Rectal smooth muscle tissue (tissue), 1 donor: Measurements from ENCODE around the gene REC8.

Experiments
- H3K27ac ChIP-seq: one replicate; pipeline ENCODE4 v1.7.0; 2013; ENCODE audit warnings: low read depth, low read length, inconsistent platforms
- H3K27me3 ChIP-seq: one replicate; pipeline ENCODE4 v1.7.0; 2013; ENCODE audit warnings: low read length; ENCODE audit not compliant: control insufficient read depth, insufficient read depth
- H3K36me3 ChIP-seq: one replicate; pipeline ENCODE4 v1.7.0; 2013; ENCODE audit warnings: low read length; ENCODE audit not compliant: control insufficient read depth, insufficient read depth
- H3K4me1 ChIP-seq: one replicate; pipeline ENCODE4 v1.7.0; 2013; ENCODE audit warnings: low read length; ENCODE audit not compliant: control insufficient read depth, insufficient read depth
- H3K4me3 ChIP-seq: one replicate; pipeline ENCODE4 v1.7.0; 2013; ENCODE audit warnings: low read length
- H3K9ac ChIP-seq: one replicate; pipeline ENCODE4 v1.7.0; 2013; ENCODE audit warnings: low read length

REC8 gene

GRCh38 chr14:24185026-24185425 lies 13.1 kb downstream of the REC8 start:
- H3K36me3 ChIP-seq, result peaks cover 31% of the 10 kb centered on the region
- H3K27me3 ChIP-seq, result no peaks in the 10 kb centered on the region
- peaks cover 13% of the 10 kb centered on the region for H3K4me1 ChIP-seq
- H3K4me3 ChIP-seq, result no peak overlapping the region
- H3K9ac ChIP-seq, result no peak overlapping the region
- H3K27ac ChIP-seq, result no peak overlapping the region

DNA sequence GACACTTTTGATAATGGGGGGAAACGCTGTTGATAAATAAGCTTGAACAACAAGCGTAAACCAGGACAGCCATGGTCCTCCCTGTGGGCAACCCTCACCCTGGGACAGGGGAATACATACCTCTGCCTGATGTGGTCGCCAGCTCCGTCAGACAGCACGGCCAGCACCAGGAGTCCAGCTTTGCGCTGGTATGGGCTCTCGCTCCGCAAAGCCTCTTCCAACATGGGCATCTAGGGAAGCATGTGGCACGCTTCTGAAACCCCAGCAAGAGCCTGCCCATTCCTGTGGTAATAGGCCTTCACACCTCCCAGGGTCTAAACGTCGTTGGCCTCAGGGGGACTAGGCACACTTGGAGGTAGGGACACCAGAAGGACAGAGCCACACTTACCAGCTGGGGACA lies 13.9 kb downstream of the REC8 start:
- no peak overlapping the region for H3K4me3 ChIP-seq
- H3K27me3 ChIP-seq, result no peaks in the 10 kb centered on the region
- H3K36me3 ChIP-seq, result peaks cover 30% of the 10 kb centered on the region
- no peak overlapping the region for H3K27ac ChIP-seq
- peaks cover 6% of the 10 kb centered on the region for H3K4me1 ChIP-seq
- no peak overlapping the region for H3K9ac ChIP-seq

DNA sequence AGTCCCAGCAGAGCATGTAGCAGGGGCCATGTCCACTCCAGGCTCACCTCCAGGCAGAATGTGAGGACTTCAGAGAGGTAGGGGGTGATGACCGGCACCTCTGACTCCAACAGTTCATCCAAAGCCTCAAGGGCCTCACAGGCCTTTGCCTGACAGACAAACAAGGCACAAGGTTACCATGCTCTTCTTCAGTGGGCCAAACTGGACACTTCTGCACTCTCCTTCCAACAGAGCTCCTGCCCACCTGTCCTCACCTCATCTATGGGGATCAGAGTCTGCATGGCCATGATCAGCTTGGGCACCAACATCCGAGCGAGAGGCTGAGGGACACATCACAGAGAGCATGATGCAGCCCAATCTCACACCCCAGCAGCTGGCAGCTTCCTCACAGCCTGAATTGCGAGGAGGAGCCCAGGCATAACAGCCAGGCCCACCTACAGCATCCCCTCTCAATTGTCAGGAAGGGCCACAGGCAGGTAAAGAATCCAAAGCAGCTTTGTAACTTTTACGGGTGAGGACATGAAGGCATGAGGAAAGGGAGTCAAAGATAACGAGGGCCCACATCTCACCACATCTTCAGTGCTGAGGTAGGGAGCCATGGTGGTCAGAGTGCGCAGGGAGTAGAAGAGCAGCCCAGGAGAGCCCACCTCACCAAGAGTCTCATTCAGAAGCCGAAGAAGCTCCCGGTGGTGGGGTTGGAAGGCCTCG lies 15.1 kb downstream of the REC8 start:
- Histone ChIP-seq H3K4me3 (peak overlapping the region; percentile 85), H3K36me3 (peaks cover 27% of the 10 kb centered on the region), H3K9ac (no peak overlapping the region)

DNA sequence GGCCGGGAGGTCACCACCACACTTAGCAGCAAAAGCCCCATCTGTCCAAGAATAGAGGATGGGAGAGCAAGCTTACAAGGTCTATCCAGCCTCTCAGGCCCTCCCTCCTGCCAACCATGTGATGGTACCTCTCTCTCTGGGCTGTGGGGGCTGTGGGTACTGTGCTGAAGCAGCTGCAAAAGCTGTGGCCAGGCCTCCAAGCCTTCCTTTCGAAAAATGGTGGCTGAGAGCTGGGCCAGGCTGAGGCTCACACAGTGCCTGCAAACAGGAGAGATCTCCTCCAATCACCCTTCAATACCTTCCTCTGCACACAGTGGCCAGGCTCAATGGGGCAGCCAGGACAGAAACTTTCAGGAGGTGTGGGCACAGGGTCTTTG lies 15.6 kb downstream of the REC8 start:
- H3K4me1 ChIP-seq, result peaks cover 6% of the 10 kb centered on the region
- H3K9ac ChIP-seq, result peak overlapping the region; percentile 58
- peaks cover 30% of the 10 kb centered on the region for H3K36me3 ChIP-seq
- no peak overlapping the region for H3K27ac ChIP-seq
- H3K4me3 ChIP-seq, result peak overlapping the region; percentile 85
- H3K27me3 ChIP-seq, result no peaks in the 10 kb centered on the region

More for the DNA sequence above, 15.1 kb downstream of the REC8 start:
- peaks cover 6% of the 10 kb centered on the region for H3K4me1 ChIP-seq
- no peak overlapping the region for H3K27ac ChIP-seq
- no peaks in the 10 kb centered on the region for H3K27me3 ChIP-seq

- Histone ChIP-seq H3K9ac (peak within 1 kb of the TSS; percentile 58), H3K27ac (peak within 1 kb of the TSS; percentile 45), H3K27me3 (no peaks in the 10 kb centered on the region), H3K4me1 (peaks cover 6% of the 10 kb centered on the region), H3K4me3 (peak within 1 kb of the TSS; percentile 85), H3K36me3 (peaks cover 31% of the 10 kb centered on the region)
These were observed 16.6 kb downstream of the REC8 start, which contains the start of gene IPO4 for GRCh38 chr14:24188251-24189058. Gene IPO4 (minus strand): TSS chr14:24188816. CDS start chr14:24188787, 29 bp downstream.

GRCh38 chr14:24189059-24189375 lies 17.1 kb downstream of the REC8 start:
- Histone ChIP-seq H3K36me3 (peaks cover 30% of the 10 kb centered on the region), H3K4me3 (no peak overlapping the region), H3K4me1 (peaks cover 7% of the 10 kb centered on the region), H3K27me3 (no peaks in the 10 kb centered on the region), H3K9ac (no peak overlapping the region), H3K27ac (no peak overlapping the region)

DNA sequence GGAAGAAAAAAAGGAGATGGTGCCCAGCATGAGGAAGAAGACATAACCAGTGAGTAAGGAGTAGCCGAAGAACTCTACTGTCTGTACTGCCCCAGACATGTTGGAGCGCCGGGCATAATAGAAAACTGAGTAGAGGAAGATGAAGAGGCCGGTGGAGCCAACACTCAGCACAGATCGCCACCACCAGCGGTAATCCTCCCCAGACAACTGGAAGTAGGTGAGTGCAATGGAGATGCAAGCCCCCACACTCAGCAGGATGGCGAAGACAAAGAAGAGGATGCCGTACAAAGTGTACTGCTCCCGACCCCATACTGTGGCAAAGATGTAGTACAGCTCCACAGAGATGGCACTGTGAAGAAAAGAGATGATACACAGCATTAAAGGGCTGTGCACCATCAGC lies 17.6 kb downstream of the REC8 start:
- no peak overlapping the region for H3K9ac ChIP-seq
- peaks cover 26% of the 10 kb centered on the region for H3K36me3 ChIP-seq

DNA sequence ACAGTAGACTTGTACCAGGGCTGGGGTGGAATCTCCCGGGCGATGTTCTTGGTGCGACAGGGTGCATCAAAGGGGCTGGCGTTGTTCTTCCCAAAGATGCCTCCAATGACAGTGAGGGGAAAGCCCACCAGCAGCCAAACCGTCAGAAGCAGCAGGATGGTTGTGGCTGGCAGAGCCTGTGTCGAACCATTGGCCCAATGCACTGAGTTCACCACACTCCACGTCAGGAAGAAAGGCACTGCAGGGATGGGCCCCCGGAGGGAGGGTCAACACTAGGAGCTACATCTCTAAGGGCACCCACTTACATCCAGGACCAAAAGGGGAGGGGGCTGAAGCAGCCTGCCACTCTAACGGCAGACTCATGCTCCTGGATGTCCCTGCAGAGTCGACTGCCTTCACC lies 18.5 kb downstream of the REC8 start:
- Histone ChIP-seq H3K27me3 (no peaks in the 10 kb centered on the region), H3K36me3 (peaks cover 21% of the 10 kb centered on the region), H3K4me1 (peaks cover 16% of the 10 kb centered on the region), H3K9ac (no peak overlapping the region), H3K27ac (no peak overlapping the region), H3K4me3 (no peak overlapping the region)

More for the DNA sequence above, 17.6 kb downstream of the REC8 start:
- Histone ChIP-seq H3K4me1 (peaks cover 11% of the 10 kb centered on the region), H3K27ac (no peak overlapping the region), H3K27me3 (no peaks in the 10 kb centered on the region), H3K4me3 (no peak overlapping the region)

DNA sequence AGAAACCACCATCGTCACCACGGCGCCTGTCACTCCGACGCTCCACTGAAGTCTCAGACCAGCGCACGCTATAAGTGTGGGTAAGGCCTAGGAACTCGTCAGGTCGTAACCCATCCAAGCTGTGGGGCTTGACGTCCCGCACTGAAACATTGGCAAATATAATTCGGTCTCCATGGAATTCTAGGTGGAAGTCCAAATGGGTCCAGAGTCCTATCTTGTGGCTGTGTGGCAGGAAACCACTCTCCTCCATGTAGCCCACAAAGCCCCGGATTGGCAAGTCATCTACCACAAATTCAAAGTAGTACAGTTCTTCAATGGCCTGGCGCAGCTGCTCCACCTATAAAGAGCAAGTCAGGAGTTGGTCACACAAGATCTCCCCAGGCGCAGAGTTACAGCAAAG lies 21.1 kb downstream of the REC8 start:
- no peak overlapping the region for H3K9ac ChIP-seq
- no peaks in the 10 kb centered on the region for H3K27me3 ChIP-seq
- peaks cover 15% of the 10 kb centered on the region for H3K4me1 ChIP-seq
- no peak overlapping the region for H3K4me3 ChIP-seq
- H3K27ac ChIP-seq, result no peak overlapping the region
- peaks cover 7% of the 10 kb centered on the region for H3K36me3 ChIP-seq

DNA sequence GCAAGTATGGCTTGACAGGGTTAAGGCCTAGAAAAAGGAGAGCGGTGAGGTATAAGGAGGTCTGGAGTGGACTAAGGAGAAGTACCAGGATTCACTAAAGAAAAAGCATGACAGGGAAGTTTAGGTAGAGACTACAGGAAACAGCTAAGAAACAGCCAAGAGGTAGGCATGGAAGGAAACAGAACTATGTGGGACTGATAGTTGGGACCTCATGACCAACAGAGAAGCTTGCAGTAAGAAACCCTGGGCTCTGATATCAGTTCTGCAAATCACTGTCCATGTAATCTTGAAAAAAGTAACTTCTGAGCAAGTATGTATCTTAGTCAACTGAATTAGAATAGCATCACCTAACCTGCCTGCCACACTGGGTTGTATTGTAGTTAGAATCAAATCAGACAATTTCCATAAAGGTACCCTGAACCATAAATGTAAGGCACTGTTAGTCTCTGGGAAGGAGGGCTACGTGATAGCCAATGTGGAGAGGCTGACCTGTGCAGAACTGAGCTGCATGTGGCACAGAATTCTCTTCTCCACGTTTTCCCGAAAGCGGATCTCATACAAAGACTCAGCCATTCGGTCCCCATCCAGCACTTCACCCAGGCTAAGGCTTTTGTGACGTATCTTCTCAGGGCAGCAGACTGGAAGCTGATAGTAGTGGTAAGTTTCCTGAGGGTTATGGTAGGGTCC lies 22.4 kb downstream of the REC8 start:
- H3K27ac ChIP-seq, result peak overlapping the region; percentile 99
- H3K9ac ChIP-seq, result peak overlapping the region; percentile 58
- H3K27me3 ChIP-seq, result no peaks in the 10 kb centered on the region
- peaks cover 7% of the 10 kb centered on the region for H3K36me3 ChIP-seq
- peak overlapping the region; percentile 95 for H3K4me3 ChIP-seq
- H3K4me1 ChIP-seq, result peaks cover 14% of the 10 kb centered on the region

GRCh38 chr14:24194873-24195185 lies 22.9 kb downstream of the REC8 start:
- Histone ChIP-seq H3K4me1 (peaks cover 14% of the 10 kb centered on the region), H3K4me3 (peak overlapping the region; percentile 95), H3K9ac (peak overlapping the region; percentile 58), H3K27ac (peak overlapping the region; percentile 99), H3K27me3 (no peaks in the 10 kb centered on the region), H3K36me3 (peaks cover 7% of the 10 kb centered on the region)

- H3K4me3 ChIP-seq, result peak within 1 kb of the TSS; percentile 95
- peaks cover 7% of the 10 kb centered on the region for H3K36me3 ChIP-seq
- peak within 1 kb of the TSS; percentile 58 for H3K9ac ChIP-seq
- peak within 1 kb of the TSS; percentile 99 for H3K27ac ChIP-seq
- peaks cover 14% of the 10 kb centered on the region for H3K4me1 ChIP-seq
- no peaks in the 10 kb centered on the region for H3K27me3 ChIP-seq
These were observed 23.5 kb downstream of the REC8 start, which contains the start of gene TM9SF1 for GRCh38 chr14:24195186-24196070. Gene TM9SF1 (minus strand): TSS chr14:24195441. CDS start chr14:24195019, 422 bp downstream.
